HL-60 (cell line): Measurements from ENCODE around the gene SAG.

ENCODE experiments used
- GABPA ChIP-seq: IDR thresholded peaks from 2 replicates; pipeline ENCODE4 v1.6.1; 2012; ENCODE audit warnings: low read depth
- POLR2AphosphoS5 ChIP-seq: IDR thresholded peaks from 2 replicates; pipeline ENCODE4 v1.6.1; 2012; ENCODE audit warnings: low read depth
- SPI1 ChIP-seq: IDR thresholded peaks from 2 replicates; pipeline ENCODE4 v1.6.1; 2012; ENCODE audit warnings: low read depth, mild to moderate bottlenecking, borderline replicate concordance
- TF ChIP-seq, protein P1 (sequence below): IDR thresholded peaks from 2 replicates; pipeline ENCODE4 v1.6.1; 2012; ENCODE audit warnings: low read depth; ENCODE audit not compliant: insufficient replicate concordance
- TF ChIP-seq, protein P2 (sequence below): IDR thresholded peaks from one replicate; pipeline ENCODE4 v1.5.1; 2011; ENCODE audit warnings: low read length, control low read depth, inconsistent platforms; ENCODE audit not compliant: insufficient read depth

DNA sequence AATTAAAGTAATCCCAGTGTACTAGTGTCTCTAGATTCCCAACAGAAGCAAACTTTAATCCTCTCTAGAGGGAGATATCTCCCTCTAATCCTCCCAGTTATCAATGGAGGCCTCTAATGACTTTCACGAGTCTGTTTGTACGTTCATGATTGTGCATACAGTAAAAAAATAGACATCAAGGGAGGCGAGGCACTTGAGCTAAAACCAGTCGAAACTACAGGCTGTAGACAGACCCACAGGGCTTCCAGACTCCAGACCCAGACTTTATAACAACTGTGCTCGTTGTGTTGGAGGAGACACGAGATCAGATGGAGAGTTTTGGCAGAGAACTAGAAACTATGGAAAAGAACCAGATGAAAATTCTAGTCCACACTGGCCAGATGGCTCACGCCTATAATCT lies 53.7 kb downstream of the SAG start:
- TF ChIP-seq, protein P1, sequence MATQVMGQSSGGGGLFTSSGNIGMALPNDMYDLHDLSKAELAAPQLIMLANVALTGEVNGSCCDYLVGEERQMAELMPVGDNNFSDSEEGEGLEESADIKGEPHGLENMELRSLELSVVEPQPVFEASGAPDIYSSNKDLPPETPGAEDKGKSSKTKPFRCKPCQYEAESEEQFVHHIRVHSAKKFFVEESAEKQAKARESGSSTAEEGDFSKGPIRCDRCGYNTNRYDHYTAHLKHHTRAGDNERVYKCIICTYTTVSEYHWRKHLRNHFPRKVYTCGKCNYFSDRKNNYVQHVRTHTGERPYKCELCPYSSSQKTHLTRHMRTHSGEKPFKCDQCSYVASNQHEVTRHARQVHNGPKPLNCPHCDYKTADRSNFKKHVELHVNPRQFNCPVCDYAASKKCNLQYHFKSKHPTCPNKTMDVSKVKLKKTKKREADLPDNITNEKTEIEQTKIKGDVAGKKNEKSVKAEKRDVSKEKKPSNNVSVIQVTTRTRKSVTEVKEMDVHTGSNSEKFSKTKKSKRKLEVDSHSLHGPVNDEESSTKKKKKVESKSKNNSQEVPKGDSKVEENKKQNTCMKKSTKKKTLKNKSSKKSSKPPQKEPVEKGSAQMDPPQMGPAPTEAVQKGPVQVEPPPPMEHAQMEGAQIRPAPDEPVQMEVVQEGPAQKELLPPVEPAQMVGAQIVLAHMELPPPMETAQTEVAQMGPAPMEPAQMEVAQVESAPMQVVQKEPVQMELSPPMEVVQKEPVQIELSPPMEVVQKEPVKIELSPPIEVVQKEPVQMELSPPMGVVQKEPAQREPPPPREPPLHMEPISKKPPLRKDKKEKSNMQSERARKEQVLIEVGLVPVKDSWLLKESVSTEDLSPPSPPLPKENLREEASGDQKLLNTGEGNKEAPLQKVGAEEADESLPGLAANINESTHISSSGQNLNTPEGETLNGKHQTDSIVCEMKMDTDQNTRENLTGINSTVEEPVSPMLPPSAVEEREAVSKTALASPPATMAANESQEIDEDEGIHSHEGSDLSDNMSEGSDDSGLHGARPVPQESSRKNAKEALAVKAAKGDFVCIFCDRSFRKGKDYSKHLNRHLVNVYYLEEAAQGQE, result no peak
- TF ChIP-seq SPI1 (no peak), GABPA (no peak), POLR2AphosphoS5 (no peak)
- TF ChIP-seq, protein P2, sequence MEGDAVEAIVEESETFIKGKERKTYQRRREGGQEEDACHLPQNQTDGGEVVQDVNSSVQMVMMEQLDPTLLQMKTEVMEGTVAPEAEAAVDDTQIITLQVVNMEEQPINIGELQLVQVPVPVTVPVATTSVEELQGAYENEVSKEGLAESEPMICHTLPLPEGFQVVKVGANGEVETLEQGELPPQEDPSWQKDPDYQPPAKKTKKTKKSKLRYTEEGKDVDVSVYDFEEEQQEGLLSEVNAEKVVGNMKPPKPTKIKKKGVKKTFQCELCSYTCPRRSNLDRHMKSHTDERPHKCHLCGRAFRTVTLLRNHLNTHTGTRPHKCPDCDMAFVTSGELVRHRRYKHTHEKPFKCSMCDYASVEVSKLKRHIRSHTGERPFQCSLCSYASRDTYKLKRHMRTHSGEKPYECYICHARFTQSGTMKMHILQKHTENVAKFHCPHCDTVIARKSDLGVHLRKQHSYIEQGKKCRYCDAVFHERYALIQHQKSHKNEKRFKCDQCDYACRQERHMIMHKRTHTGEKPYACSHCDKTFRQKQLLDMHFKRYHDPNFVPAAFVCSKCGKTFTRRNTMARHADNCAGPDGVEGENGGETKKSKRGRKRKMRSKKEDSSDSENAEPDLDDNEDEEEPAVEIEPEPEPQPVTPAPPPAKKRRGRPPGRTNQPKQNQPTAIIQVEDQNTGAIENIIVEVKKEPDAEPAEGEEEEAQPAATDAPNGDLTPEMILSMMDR, result no peak
